ENCODE data around the gene GLO1.

Gene GLO1

DNA sequence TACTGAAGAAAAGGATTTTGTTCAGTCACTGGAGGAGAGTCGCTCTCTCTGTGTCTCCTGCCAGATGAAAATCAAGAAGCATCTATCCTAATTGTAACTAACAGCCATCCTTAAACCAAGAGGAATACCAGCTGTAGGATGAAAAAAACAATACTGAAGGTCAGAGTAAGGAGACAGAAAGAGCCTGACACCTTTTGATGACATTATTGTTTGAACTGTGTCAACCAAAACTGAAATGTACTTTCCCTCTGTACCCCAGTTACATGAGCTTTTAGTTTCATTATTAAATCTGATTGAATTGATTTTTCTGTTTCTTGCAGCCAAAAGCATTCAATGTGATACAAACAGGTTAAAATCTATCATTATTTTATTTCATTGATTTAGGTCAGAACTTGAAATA is 46.0 kb downstream of the GLO1 start:
- no peak for DNase-seq

- DNase-seq = no peak
Observed at GRCh38 chr6:38654263-38654662, 48.7 kb downstream of the GLO1 start.

GRCh38 chr6:38651121-38651784 is 51.7 kb downstream of the GLO1 start:
- DNase-seq = no peak

- DNase-seq = no peak
Observed at GRCh38 chr6:38650207-38650752, 52.7 kb downstream of the GLO1 start.

DNA sequence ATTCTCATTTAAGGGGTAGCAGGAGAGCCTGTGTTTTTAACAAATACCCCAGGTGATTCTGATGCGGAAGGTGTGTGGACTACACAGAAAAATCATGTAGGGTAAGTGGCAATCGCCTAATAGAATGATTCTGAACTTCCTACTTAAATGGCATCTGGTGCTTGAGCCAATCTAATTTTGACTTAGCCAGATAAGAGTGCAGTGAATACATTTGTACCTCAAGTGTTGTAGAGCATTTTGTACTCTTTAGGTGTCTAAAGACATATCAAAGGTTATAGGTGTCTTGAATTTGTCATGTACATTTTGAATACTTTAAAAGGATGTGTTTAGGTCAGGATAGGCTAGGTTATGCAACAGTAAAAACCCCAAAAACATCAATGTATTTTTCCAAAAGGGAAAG is 53.2 kb downstream of the GLO1 start:
- DNase-seq = no peak

GRCh38 chr6:38648629-38649028 is 54.3 kb downstream of the GLO1 start:
- no peak for DNase-seq

- no peak for DNase-seq
Observed at GRCh38 chr6:38646166-38646878, 56.6 kb downstream of the GLO1 start.

- DNase-seq = peak in 1 of 2 donors; percentile 45
Observed at GRCh38 chr6:38644951-38645350, 58.0 kb downstream of the GLO1 start.

- no peak for DNase-seq
Observed at GRCh38 chr6:38640216-38640909, 62.6 kb downstream of the GLO1 start.

GRCh38 chr6:38639498-38640215 is 63.3 kb downstream of the GLO1 start, which contains the start of gene BTBD9:
BTBD9 (minus strand) TSS chr6:38639929.
- DNase-seq = peak; percentile 57 to 74

GRCh38 chr6:38638941-38639497 is 63.9 kb downstream of the GLO1 start:
- peak in 1 of 2 donors; percentile 30 for DNase-seq

DNA sequence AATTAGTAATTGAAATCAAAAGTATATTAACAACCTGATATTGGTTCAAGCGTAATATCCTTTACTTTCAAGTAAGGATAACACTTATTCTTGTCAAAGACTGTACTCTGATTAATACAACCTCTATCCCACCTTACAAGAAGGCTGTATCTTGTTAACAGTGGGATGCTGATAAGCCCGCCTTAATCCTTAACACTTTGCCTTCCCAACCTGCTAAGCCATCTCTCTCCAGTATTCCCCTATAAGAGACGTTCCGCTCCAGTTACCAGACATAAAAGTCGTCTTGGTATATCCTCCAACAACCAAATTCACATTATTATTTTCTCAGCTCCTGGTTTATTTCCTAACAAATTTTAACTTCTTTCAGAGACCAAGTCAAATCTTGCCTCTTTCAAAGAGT is 65.2 kb downstream of the GLO1 start:
- DNase-seq = no peak

DNA sequence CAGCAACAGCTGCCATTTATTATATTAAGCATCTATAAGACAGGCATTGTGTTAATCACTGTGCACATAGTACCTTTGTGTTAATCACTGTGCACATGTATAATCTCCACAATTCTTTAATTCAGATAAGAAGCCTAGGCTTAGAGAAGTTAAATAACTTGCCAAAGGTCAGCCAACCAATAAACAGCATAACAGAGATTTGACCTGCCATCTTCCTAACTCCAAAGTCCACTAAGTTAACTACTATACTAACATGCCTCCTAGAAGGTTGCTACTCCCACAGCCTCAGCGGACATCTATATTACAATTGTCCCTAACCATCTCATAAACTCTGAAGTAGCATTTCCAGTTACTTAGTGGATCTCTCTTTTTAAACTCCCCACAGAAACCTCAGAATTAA is 66.9 kb downstream of the GLO1 start:
- DNase-seq = no peak

DNA sequence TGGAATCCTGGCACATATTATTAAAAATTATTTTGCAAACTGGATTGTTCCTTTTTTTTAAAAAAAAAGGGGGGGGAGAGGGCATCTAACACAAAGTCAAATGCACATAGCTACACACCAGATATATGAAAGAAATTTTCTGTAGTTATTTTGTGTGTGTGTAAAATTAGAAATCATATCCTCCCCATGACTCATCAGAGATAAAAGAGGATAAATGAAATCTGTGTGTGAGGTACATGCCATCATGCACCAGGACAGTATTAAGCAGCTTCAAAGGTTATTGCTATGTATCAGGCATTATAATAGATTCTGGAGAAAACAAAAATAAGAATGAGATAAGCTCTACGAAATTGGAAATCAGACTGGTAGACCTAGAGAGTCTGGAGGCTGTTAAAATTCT is 68.4 kb downstream of the GLO1 start:
- no peak for DNase-seq

DNA sequence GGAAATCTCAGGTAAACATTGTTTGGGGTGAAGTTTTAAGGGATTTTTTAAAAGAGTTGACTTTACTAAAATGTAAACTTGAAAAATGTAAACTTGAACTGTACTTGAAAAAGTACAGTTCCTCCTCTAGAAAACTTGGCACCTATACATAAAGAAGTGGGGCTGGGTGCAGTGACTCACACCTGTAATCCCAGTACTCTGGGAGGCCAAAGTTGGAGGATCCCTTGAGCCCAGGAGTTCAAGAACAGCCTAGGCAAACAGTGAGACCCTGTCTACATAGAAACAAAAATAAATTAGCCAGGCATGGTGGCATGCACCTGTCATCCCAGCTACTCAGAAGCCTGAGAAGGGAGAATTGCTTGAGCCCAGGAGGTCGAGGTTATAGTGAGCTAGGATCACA is 70.5 kb downstream of the GLO1 start:
- no peak for DNase-seq

- DNase-seq = no peak
Observed at GRCh38 chr6:38631186-38631783, 71.7 kb downstream of the GLO1 start.
